B cell (primary cell): ENCODE data around the gene MDGA2.

Experiments used
- CTCF ChIP-seq: fragments of 200-600 bp; IDR thresholded peaks from one replicate; pipeline ENCODE4 v1.8.0; 2022; ENCODE audit warnings: antibody characterized with exemption, mild to moderate bottlenecking
- EZH2 ChIP-seq: IDR thresholded peaks from 2 replicates; pipeline ENCODE4 v1.6.1; 2012; ENCODE audit warnings: borderline replicate concordance, low read depth, mild to moderate bottlenecking, moderate library complexity, low read length; ENCODE audit not compliant: insufficient read depth, poor library complexity, severe bottlenecking

GRCh38 chr14:47511829-47512228, 163.6 kb downstream of the MDGA2 start:
- TF ChIP-seq CTCF (no peak), EZH2 (no peak)
